Endothelial cell of umbilical vein (primary cell): ENCODE results near the gene GNB1L. TPM values are rescaled to one million over a fixed set of nuclear protein-coding genes. Genes with fewer than 3 reads are reported as not detected.
"Not testable (repeated sequence)": the region's sequence is repeated elsewhere in the genome, so short reads cannot be mapped to it uniquely, and the experiment has no call there.

Experiments used
- BruUV-seq: library from RNA; stranded (reverse); fragments of 400-500 nt; replicated peaks from 2 replicates; lab custom pipeline; 2021; lab: Mats Ljungman, UMichigan
- CTCF ChIA-PET: fragments of 300-600, 350-600 bp; sonication (Branson Sonifier 250); formaldehyde crosslinking; loops from one replicate; lab custom pipeline; 2021; ENCODE audit warnings: antibody characterized with exemption, inconsistent platforms; lab: Charles Lee
- POLR2A ChIA-PET: fragments of 300-600, 350-600 bp; sonication (Branson Sonifier 250); formaldehyde crosslinking; loops from one replicate; lab custom pipeline; 2021; ENCODE audit warnings: antibody characterized with exemption, inconsistent platforms; lab: Charles Lee
- DNase-seq: peaks from one replicate; pipeline ENCODE4 v3.0.0-alpha.2; 2011; ENCODE audit warnings: low read depth, low spot score
- FAIRE-seq: peaks from 2 replicates; lab custom pipeline; 2011; peaks lifted over from hg19 to GRCh38; lab: Jason Lieb, UNC
- H2AFZ ChIP-seq: 2 replicates; pipeline ENCODE4 v1.6.0; 2012; ENCODE audit warnings: low read depth, low read length, control low read depth, inconsistent platforms
- H3K27ac ChIP-seq: 2 replicates; pipeline ENCODE4 v1.5.1; 2011; ENCODE audit warnings: low read depth, mild to moderate bottlenecking, control low read depth, low read length, moderate library complexity; ENCODE audit not compliant: insufficient read depth
- H3K27me3 ChIP-seq, 2 experiments: 2 replicates each; pipeline versions ENCODE4 v1.6.0 to v1.6.1; 2011; ENCODE audit warnings: low read length in 2 of 2, mixed read lengths in 1 of 2; ENCODE audit not compliant: control insufficient read depth in 2 of 2, insufficient read depth in 2 of 2
- H3K36me3 ChIP-seq, 2 experiments: 2 replicates in 1 of 2; 3 replicates in 1 of 2; pipeline ENCODE4 v1.5.1; 2011; ENCODE audit warnings: low read length in 2 of 2, mild to moderate bottlenecking in 1 of 2, moderate library complexity in 1 of 2; ENCODE audit not compliant: control insufficient read depth in 2 of 2, insufficient read depth in 2 of 2; ENCODE audit errors: extremely low read depth in 1 of 2
- H3K4me1 ChIP-seq: 3 replicates; pipeline ENCODE4 v1.5.1; 2011; ENCODE audit warnings: mild to moderate bottlenecking, low read length; ENCODE audit not compliant: control insufficient read depth, insufficient read depth; ENCODE audit errors: extremely low read depth
- H3K4me2 ChIP-seq: 2 replicates; pipeline ENCODE4 v1.6.1; 2011; ENCODE audit warnings: low read length, control low read depth, mixed read lengths; ENCODE audit not compliant: insufficient read depth
- H3K4me3 ChIP-seq, 3 experiments: fragments of 200-600 bp in 1 of 3; sonication (generic), shearing (Covaris generic) in 1 of 3; replicated peaks in 1 of 3; 2 replicates each; pipeline ENCODE4 v1.5.1; 2011 to 2016; ENCODE audit warnings: control low read depth in 3 of 3, low read length in 3 of 3, mild to moderate bottlenecking in 2 of 3, inconsistent platforms in 1 of 3, low read depth in 1 of 3, moderate library complexity in 1 of 3; ENCODE audit not compliant: insufficient read depth in 1 of 3
- H3K79me2 ChIP-seq: 2 replicates; pipeline ENCODE4 v1.6.0; 2012; ENCODE audit warnings: low read length, inconsistent platforms; ENCODE audit not compliant: control insufficient read depth, insufficient read depth
- H3K9ac ChIP-seq: replicated peaks from 2 replicates; pipeline ENCODE3; 2011; ENCODE audit warnings: low read length, control low read depth; ENCODE audit not compliant: insufficient read depth; ENCODE audit errors: extremely low read depth
- H3K9me1 ChIP-seq: replicated peaks from 3 replicates; pipeline ENCODE4 v1.6.0; 2011; ENCODE audit warnings: mild to moderate bottlenecking, low read length; ENCODE audit not compliant: control insufficient read depth, insufficient read depth; ENCODE audit errors: extremely low read depth
- H3K9me3 ChIP-seq: replicated peaks from 2 replicates; pipeline ENCODE4 v1.5.1; 2012; ENCODE audit warnings: low read length, inconsistent platforms; ENCODE audit not compliant: control insufficient read depth, insufficient read depth
- H4K20me1 ChIP-seq: replicated peaks from 2 replicates; pipeline ENCODE3; 2011; ENCODE audit warnings: mild to moderate bottlenecking, low read length; ENCODE audit not compliant: control insufficient read depth, insufficient read depth; ENCODE audit errors: extremely low read depth
- EZH2 ChIP-seq: IDR thresholded peaks from 2 replicates; pipeline ENCODE4 v1.6.1; 2012; ENCODE audit warnings: borderline replicate concordance, low read depth, mild to moderate bottlenecking, moderate library complexity, low read length, inconsistent platforms; ENCODE audit not compliant: severe bottlenecking
- FOS ChIP-seq: IDR thresholded peaks from 2 replicates; pipeline ENCODE4 v1.6.1; 2011; ENCODE audit warnings: mild to moderate bottlenecking, low read length, moderate library complexity, borderline replicate concordance; ENCODE audit not compliant: insufficient read depth
- GATA2 ChIP-seq: IDR thresholded peaks from 2 replicates; pipeline ENCODE4 v1.7.0; 2011; ENCODE audit warnings: low read depth, mild to moderate bottlenecking, moderate library complexity, mixed read lengths, low read length; ENCODE audit not compliant: insufficient read length, insufficient read depth
- JUN ChIP-seq: IDR thresholded peaks from 2 replicates; pipeline ENCODE4 v1.6.1; 2011; ENCODE audit warnings: borderline replicate concordance, low read depth; ENCODE audit not compliant: insufficient read length, insufficient read depth
- MAX ChIP-seq: IDR thresholded peaks from 2 replicates; pipeline ENCODE4 v1.6.1; 2011; ENCODE audit not compliant: insufficient read depth, insufficient read length
- MYC ChIP-seq: IDR thresholded peaks from one replicate; pipeline ENCODE4 v1.6.1; 2011; ENCODE audit warnings: mild to moderate bottlenecking, low read depth, low read length
- POLR2A ChIP-seq: IDR thresholded peaks from 2 replicates; pipeline ENCODE4 v1.6.1; 2012; ENCODE audit warnings: low read depth, mild to moderate bottlenecking, control low read depth, low read length
- POLR2AphosphoS5 ChIP-seq: IDR thresholded peaks from 2 replicates; pipeline ENCODE4 v1.6.1; 2012; ENCODE audit warnings: low read depth, mild to moderate bottlenecking, control low read depth, low read length, moderate library complexity; ENCODE audit not compliant: insufficient read depth
- dilution Hi-C: fragments of 300-500 bp; cut with MboI; formaldehyde crosslinking; loops from one replicate; pipeline ENCODE4 v1.15.0; 2019; ENCODE audit warnings: low sequenced_read_pairs; ENCODE audit not compliant: extremely low pct_ligation_motif_present
- intact Hi-C: fragments of 100-400 bp; cut with micrococcal nuclease; formaldehyde crosslinking; loops from one replicate; pipeline ENCODE4 v1.10.0; 2022
- polyA plus RNA-seq, 4 experiments: library from polyadenylated mRNA; depleted of rRNA in 3 of 4; stranded (reverse) in 3 of 4; unstranded in 1 of 4; fragments of >200 nt; gene quantifications; 2 replicates each; pipeline versions ENCODE4 v1.2.1 to v1.2.3, GENCODE V29; 2011 to 2012; ENCODE audit warnings: missing spikeins in 1 of 4
- total RNA-seq: library from RNA; stranded (reverse); gene quantifications from 2 replicates; pipeline ENCODE4 v1.2.3, GENCODE V29; 2021
- TF ChIP-seq, protein P1 (sequence below), 2 donors: IDR thresholded peaks; 1 replicate in 1 of 2; 2 replicates in 1 of 2; pipeline ENCODE4 v1.5.1; 2011; ENCODE audit warnings: low read length in 2 of 2, mild to moderate bottlenecking in 2 of 2, moderate library complexity in 2 of 2, control low read depth in 1 of 2, inconsistent platforms in 1 of 2, low read depth in 1 of 2; ENCODE audit not compliant: insufficient read depth in 1 of 2; ENCODE audit errors: extremely low read depth in 1 of 2

The GNB1L gene
- total and polyA plus RNA-seq, 2 donors (not counting 3 experiments of a cell fraction or from before 2014, with no cell fraction given), result 5.4 to 5.9 TPM

GRCh38 chr22:19779011-19779421 is 75.7 kb downstream of the GNB1L start:
- Histone ChIP-seq H3K27me3 (peaks cover 0 to 3% of the 10 kb centered on the region in 2 experiments), H4K20me1 (no peaks in the 10 kb centered on the region), H3K4me1 (no peaks in the 10 kb centered on the region), H3K27ac (no peak overlapping the region), H3K36me3 (no peaks in the 10 kb centered on the region), H3K9me3 (no peaks in the 10 kb centered on the region), H3K9ac (no peak overlapping the region), H3K4me3 (no peak overlapping the region), H3K4me2 (no peak overlapping the region), H3K9me1 (no peaks in the 10 kb centered on the region), H3K79me2 (no peaks in the 10 kb centered on the region), H2AFZ (no peak overlapping the region)
- intact Hi-C loops (no loop called here), dilution Hi-C loops (no loop called here)
- no peak for DNase-seq
- BruUV-seq, result no TSS peak
- CTCF ChIA-PET, result interaction anchor here (0.9 to 1.6 kb wide), 4 partner anchors 22 to 131 kb away, joined by 3 to 6 read pairs (median 4); partner anchors contain the start of gene GP1BB
- POLR2A ChIA-PET, result no interaction called here
- FAIRE-seq, result no peak
- TF ChIP-seq GATA2 (no peak), POLR2A (no peak), JUN (no peak), MAX (no peak), MYC (no peak), EZH2 (no peak), POLR2AphosphoS5 (no peak), FOS (no peak)
- TF ChIP-seq, protein P1, sequence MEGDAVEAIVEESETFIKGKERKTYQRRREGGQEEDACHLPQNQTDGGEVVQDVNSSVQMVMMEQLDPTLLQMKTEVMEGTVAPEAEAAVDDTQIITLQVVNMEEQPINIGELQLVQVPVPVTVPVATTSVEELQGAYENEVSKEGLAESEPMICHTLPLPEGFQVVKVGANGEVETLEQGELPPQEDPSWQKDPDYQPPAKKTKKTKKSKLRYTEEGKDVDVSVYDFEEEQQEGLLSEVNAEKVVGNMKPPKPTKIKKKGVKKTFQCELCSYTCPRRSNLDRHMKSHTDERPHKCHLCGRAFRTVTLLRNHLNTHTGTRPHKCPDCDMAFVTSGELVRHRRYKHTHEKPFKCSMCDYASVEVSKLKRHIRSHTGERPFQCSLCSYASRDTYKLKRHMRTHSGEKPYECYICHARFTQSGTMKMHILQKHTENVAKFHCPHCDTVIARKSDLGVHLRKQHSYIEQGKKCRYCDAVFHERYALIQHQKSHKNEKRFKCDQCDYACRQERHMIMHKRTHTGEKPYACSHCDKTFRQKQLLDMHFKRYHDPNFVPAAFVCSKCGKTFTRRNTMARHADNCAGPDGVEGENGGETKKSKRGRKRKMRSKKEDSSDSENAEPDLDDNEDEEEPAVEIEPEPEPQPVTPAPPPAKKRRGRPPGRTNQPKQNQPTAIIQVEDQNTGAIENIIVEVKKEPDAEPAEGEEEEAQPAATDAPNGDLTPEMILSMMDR (IDR thresholded peaks at IDR 0.05; ENCODE audit: extremely low read depth in 1 of 2, insufficient read depth in 1 of 2, low read depth in 1 of 2, low read length in 2 of 2), result no peak

DNA sequence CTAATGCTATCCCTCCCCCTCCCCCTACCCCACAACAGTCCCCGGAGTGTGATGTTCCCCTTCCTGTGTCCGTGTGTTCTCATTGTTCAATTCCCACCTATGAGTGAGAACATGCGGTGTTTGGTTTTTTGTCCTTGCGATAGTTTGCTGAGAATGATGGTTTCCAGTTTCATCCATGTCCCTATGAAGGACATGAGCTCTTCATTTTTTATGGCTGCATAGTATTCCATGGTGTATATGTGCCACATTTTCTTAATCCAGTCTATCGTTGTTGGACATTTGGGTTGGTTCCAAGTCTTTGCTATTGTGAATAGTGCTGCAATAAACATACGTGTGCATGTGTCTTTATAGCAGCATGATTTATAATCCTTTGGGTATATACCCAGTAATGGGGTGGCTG is 77.5 kb downstream of the GNB1L start:
- H3K9me3 ChIP-seq, H3K4me2 ChIP-seq, H3K36me3 ChIP-seq, DNase-seq, H2AFZ ChIP-seq, CTCF ChIA-PET, H3K4me3 ChIP-seq, H3K9me1 ChIP-seq, dilution Hi-C loops, H3K27me3 ChIP-seq, FAIRE-seq, H3K9ac ChIP-seq, H4K20me1 ChIP-seq, H3K79me2 ChIP-seq, POLR2A ChIA-PET, BruUV-seq, intact Hi-C loops, H3K27ac ChIP-seq: not testable (repeated sequence)
- H3K4me1 ChIP-seq, result peaks cover 12% of the 10 kb centered on the region
